Measurements from ENCODE around the gene IGIP.
"Not testable (repeated sequence)": the region's sequence is repeated elsewhere in the genome, so short reads cannot be mapped to it uniquely, and the experiment has no call there.

Gene IGIP

GRCh38 chr5:140152022-140152999 lies 26.6 kb downstream of the IGIP start:
- no peaks in the 10 kb centered on the region for H3K79me2 ChIP-seq (ENCODE audit: control insufficient read depth, low read length)

GRCh38 chr5:140153255-140153654 lies 27.5 kb downstream of the IGIP start:
- H3K27me3 ChIP-seq (ENCODE audit: control insufficient read depth, low read length), result no peaks in the 10 kb centered on the region
- H3K36me3 ChIP-seq (ENCODE audit: control insufficient read depth, low read length), result no peaks in the 10 kb centered on the region
- no peaks in the 10 kb centered on the region for H3F3A ChIP-seq (ENCODE audit: control insufficient read depth, insufficient read depth)
- no peak overlapping the region for H3K27ac ChIP-seq (ENCODE audit: low read depth, low read length)
- H3K79me2 ChIP-seq (ENCODE audit: control insufficient read depth, low read length), result no peaks in the 10 kb centered on the region
- H3K4me3 ChIP-seq (ENCODE audit: low read length), result no peak overlapping the region
- H3K9me3 ChIP-seq (ENCODE audit: control insufficient read depth, insufficient read depth, low read length), result no peaks in the 10 kb centered on the region
- TF ChIP-seq EZH2phosphoT487 (IDR thresholded peaks at IDR 0.05; ENCODE audit: borderline replicate concordance, low read length) (no peak), CTCF (IDR thresholded peaks at IDR 0.05; ENCODE audit: low read depth, low read length, poor library complexity, severe bottlenecking) (no peak)
- no peak overlapping the region for H3K4me2 ChIP-seq (ENCODE audit: low read length)
- H4K20me1 ChIP-seq (ENCODE audit: control insufficient read depth, insufficient read depth, low read depth, low read length), result no peaks in the 10 kb centered on the region; the same call in 1 of the 2 replicates
- H3K4me1 ChIP-seq (ENCODE audit: control insufficient read depth, low read length), result peaks cover 11% of the 10 kb centered on the region
- H3K9me2 ChIP-seq (replicated peaks; ENCODE audit: control insufficient read depth, low read length), result no peaks in the 10 kb centered on the region

More at GRCh38 chr5:140152022-140152999, 26.6 kb downstream of the IGIP start:
- no peaks in the 10 kb centered on the region for H3K9me3 ChIP-seq (ENCODE audit: control insufficient read depth, insufficient read depth, low read length)
- no peak for TF ChIP-seq CTCF (IDR thresholded peaks at IDR 0.05; ENCODE audit: low read depth, low read length, poor library complexity, severe bottlenecking)
- no peak for TF ChIP-seq EZH2phosphoT487 (IDR thresholded peaks at IDR 0.05; ENCODE audit: borderline replicate concordance, low read length)
- no peak overlapping the region for H3K4me3 ChIP-seq (ENCODE audit: low read length)
- peaks cover 11% of the 10 kb centered on the region for H3K4me1 ChIP-seq (ENCODE audit: control insufficient read depth, low read length)
- peaks cover 6% of the 10 kb centered on the region; the same call in 1 of the 2 replicates for H3K27me3 ChIP-seq (ENCODE audit: control insufficient read depth, low read length)
- H3K4me2 ChIP-seq (ENCODE audit: low read length), result no peak overlapping the region
- H3K36me3 ChIP-seq (ENCODE audit: control insufficient read depth, low read length), result no peaks in the 10 kb centered on the region
- H3K9me2 ChIP-seq (replicated peaks; ENCODE audit: control insufficient read depth, low read length), result no peaks in the 10 kb centered on the region
- peaks cover 3% of the 10 kb centered on the region; the same call in 1 of the 2 replicates for H4K20me1 ChIP-seq (ENCODE audit: control insufficient read depth, insufficient read depth, low read depth, low read length)
- H3K27ac ChIP-seq (ENCODE audit: low read depth, low read length), result no peak overlapping the region
- H3F3A ChIP-seq (ENCODE audit: control insufficient read depth, insufficient read depth), result no peaks in the 10 kb centered on the region

GRCh38 chr5:140153905-140154304 lies 28.2 kb downstream of the IGIP start:
- no peak overlapping the region for H3K4me2 ChIP-seq (ENCODE audit: low read length)
- no peak overlapping the region for H3K4me3 ChIP-seq (ENCODE audit: low read length)
- no peaks in the 10 kb centered on the region for H3F3A ChIP-seq (ENCODE audit: control insufficient read depth, insufficient read depth)

GRCh38 chr5:140154710-140155381 lies 29.1 kb downstream of the IGIP start:
- not testable (repeated sequence) for H4K20me1 ChIP-seq (ENCODE audit: control insufficient read depth, insufficient read depth, low read depth, low read length); H3K79me2 ChIP-seq (ENCODE audit: control insufficient read depth, low read length); H3F3A ChIP-seq (ENCODE audit: control insufficient read depth, insufficient read depth); H3K4me2 ChIP-seq (ENCODE audit: low read length); H3K27me3 ChIP-seq (ENCODE audit: control insufficient read depth, low read length); H3K36me3 ChIP-seq (ENCODE audit: control insufficient read depth, low read length); H3K4me3 ChIP-seq (ENCODE audit: low read length); H3K9me3 ChIP-seq (ENCODE audit: control insufficient read depth, insufficient read depth, low read length); H3K9me2 ChIP-seq (replicated peaks; ENCODE audit: control insufficient read depth, low read length); H3K27ac ChIP-seq (ENCODE audit: low read depth, low read length)
- H3K4me1 ChIP-seq (ENCODE audit: control insufficient read depth, low read length), result peaks cover 11% of the 10 kb centered on the region

More at GRCh38 chr5:140153905-140154304, 28.2 kb downstream of the IGIP start:
- Histone ChIP-seq H3K27ac (ENCODE audit: low read depth, low read length) (no peak overlapping the region), H4K20me1 (ENCODE audit: control insufficient read depth, insufficient read depth, low read depth, low read length) (no peaks in the 10 kb centered on the region; the same call in 1 of the 2 replicates), H3K79me2 (ENCODE audit: control insufficient read depth, low read length) (no peaks in the 10 kb centered on the region), H3K36me3 (ENCODE audit: control insufficient read depth, low read length) (no peaks in the 10 kb centered on the region), H3K4me1 (ENCODE audit: control insufficient read depth, low read length) (peaks cover 11% of the 10 kb centered on the region), H3K27me3 (ENCODE audit: control insufficient read depth, low read length) (no peaks in the 10 kb centered on the region), H3K9me2 (replicated peaks; ENCODE audit: control insufficient read depth, low read length) (no peaks in the 10 kb centered on the region), H3K9me3 (ENCODE audit: control insufficient read depth, insufficient read depth, low read length) (no peaks in the 10 kb centered on the region)
- TF ChIP-seq EZH2phosphoT487 (IDR thresholded peaks at IDR 0.05; ENCODE audit: borderline replicate concordance, low read length) (no peak), CTCF (IDR thresholded peaks at IDR 0.05; ENCODE audit: low read depth, low read length, poor library complexity, severe bottlenecking) (no peak)

All from DOHH2 (cell line).